GM21576 (cell line): ENCODE results near the gene RCN1.
"Not testable (repeated sequence)": the region's sequence is repeated elsewhere in the genome, so short reads cannot be mapped to it uniquely, and the experiment has no call there.

Experiments used
- ATAC-seq: cut with Tn5 transposase; IDR thresholded peaks from one replicate; pipeline ENCODE4 v1.9.1; 2021; ENCODE audit warnings: mild to moderate bottlenecking, moderate library complexity; ENCODE audit not compliant: unreplicated experiment

The RCN1 gene

GRCh38 chr11:32109592-32109991, 18.7 kb downstream of the RCN1 start:
- ATAC-seq: no peak

GRCh38 chr11:32110795-32111194, 19.9 kb downstream of the RCN1 start:
- no peak for ATAC-seq

GRCh38 chr11:32113200-32113919, 22.5 kb downstream of the RCN1 start:
- no peak for ATAC-seq

GRCh38 chr11:32113920-32114203, 23.0 kb downstream of the RCN1 start:
- ATAC-seq: no peak

GRCh38 chr11:32115446-32115845, 24.6 kb downstream of the RCN1 start:
- no peak for ATAC-seq

- no peak for ATAC-seq
Observed at GRCh38 chr11:32116668-32117067, 25.8 kb downstream of the RCN1 start.

GRCh38 chr11:32118025-32118974, 27.4 kb downstream of the RCN1 start:
- ATAC-seq: no peak

- not testable (repeated sequence) for ATAC-seq
Observed at GRCh38 chr11:32119139-32119538, 28.3 kb downstream of the RCN1 start.

GRCh38 chr11:32121012-32121411, 30.1 kb downstream of the RCN1 start:
- ATAC-seq: no peak

- ATAC-seq: no peak
Observed at GRCh38 chr11:32122200-32122599, 31.3 kb downstream of the RCN1 start.

GRCh38 chr11:32131321-32131720, 40.4 kb downstream of the RCN1 start:
- ATAC-seq: no peak

- no peak for ATAC-seq
Observed at GRCh38 chr11:32136657-32137056, 45.8 kb downstream of the RCN1 start.

- no peak for ATAC-seq
Observed at GRCh38 chr11:32137263-32137662, 46.4 kb downstream of the RCN1 start.

GRCh38 chr11:32137869-32138268, 47.0 kb downstream of the RCN1 start:
- no peak for ATAC-seq

GRCh38 chr11:32138902-32139301, 48.0 kb downstream of the RCN1 start:
- no peak for ATAC-seq

GRCh38 chr11:32139896-32140520, 49.1 kb downstream of the RCN1 start:
- no peak for ATAC-seq

- no peak for ATAC-seq
Observed at GRCh38 chr11:32141745-32142546, 51.1 kb downstream of the RCN1 start.

GRCh38 chr11:32143378-32143777, 52.5 kb downstream of the RCN1 start:
- no peak for ATAC-seq

GRCh38 chr11:32145282-32145681, 54.4 kb downstream of the RCN1 start:
- no peak for ATAC-seq

- ATAC-seq: no peak
Observed at GRCh38 chr11:32148895-32149294, 58.0 kb downstream of the RCN1 start.

- no peak for ATAC-seq
Observed at GRCh38 chr11:32149748-32150147, 58.9 kb downstream of the RCN1 start.
